RWPE2 (cell line): Measurements from ENCODE around the gene SLC5A11.

Experiments
- ATAC-seq: fragments of 200-7000 bp; cut with Tn5 transposase; 3 replicates; pipeline ENCODE4 v1.9.1; 2021; ENCODE audit warnings: low read depth
- DNase-seq: peaks from one replicate; pipeline ENCODE4 v3.0.0-alpha.2; 2020; ENCODE audit warnings: low spot score
- H3K27ac ChIP-seq: fragments of 450-650 bp; 2 replicates; pipeline ENCODE4 v1.5.1; 2017; ENCODE audit warnings: mild to moderate bottlenecking; ENCODE audit not compliant: poor library complexity, severe bottlenecking
- H3K27me3 ChIP-seq: fragments of 250-450 bp; sonication (Bioruptor Pico); 2 replicates; pipeline ENCODE4 v1.5.1; 2021; ENCODE audit warnings: mild to moderate bottlenecking, moderate library complexity; ENCODE audit not compliant: insufficient read depth, poor library complexity, severe bottlenecking
- H3K36me3 ChIP-seq: fragments of 250-450 bp; sonication (Bioruptor Pico); 2 replicates; pipeline ENCODE4 v1.5.1; 2020; ENCODE audit warnings: low read depth, mild to moderate bottlenecking, moderate library complexity
- H3K4me1 ChIP-seq: fragments of 250-450 bp; sonication (Bioruptor Pico); 2 replicates; pipeline ENCODE4 v1.5.1; 2021; ENCODE audit warnings: mild to moderate bottlenecking, moderate library complexity; ENCODE audit not compliant: insufficient read depth, poor library complexity, severe bottlenecking
- H3K4me3 ChIP-seq: fragments of 250-450 bp; sonication (Bioruptor Pico); 2 replicates; pipeline ENCODE4 v1.5.1; 2021; ENCODE audit warnings: mild to moderate bottlenecking, moderate library complexity; ENCODE audit not compliant: severe bottlenecking
- H3K9me3 ChIP-seq: fragments of 250-450 bp; sonication (Bioruptor Pico); 2 replicates; pipeline ENCODE4 v1.5.1; 2021; ENCODE audit warnings: mild to moderate bottlenecking, moderate library complexity; ENCODE audit not compliant: severe bottlenecking
- CTCF ChIP-seq: fragments of 450-650 bp; IDR thresholded peaks from one replicate; pipeline ENCODE4 v1.5.1; 2017; ENCODE audit warnings: mild to moderate bottlenecking, moderate library complexity; ENCODE audit not compliant: poor library complexity, severe bottlenecking

SLC5A11 gene

GRCh38 chr16:24826096-24826690 is 19.6 kb upstream of the SLC5A11 start:
- Histone ChIP-seq H3K27ac (no peak overlapping the region), H3K27me3 (no peaks in the 10 kb centered on the region), H3K4me3 (no peak overlapping the region), H3K4me1 (no peaks in the 10 kb centered on the region), H3K36me3 (peaks cover 41% of the 10 kb centered on the region), H3K9me3 (no peaks in the 10 kb centered on the region)
- ATAC-seq, result no peak
- TF ChIP-seq CTCF, result no peak
- no peak for DNase-seq

- H3K4me1 ChIP-seq, result no peaks in the 10 kb centered on the region
- no peak overlapping the region for H3K4me3 ChIP-seq
- H3K27me3 ChIP-seq, result no peaks in the 10 kb centered on the region
- peaks cover 33% of the 10 kb centered on the region for H3K36me3 ChIP-seq
- ATAC-seq (no peak), DNase-seq (no peak)
- no peaks in the 10 kb centered on the region for H3K9me3 ChIP-seq
- H3K27ac ChIP-seq, result no peak overlapping the region
- TF ChIP-seq CTCF, result no peak
Observed at GRCh38 chr16:24826817-24827566, 18.8 kb upstream of the SLC5A11 start.

- Histone ChIP-seq H3K27me3 (no peaks in the 10 kb centered on the region), H3K4me3 (no peak overlapping the region), H3K4me1 (no peaks in the 10 kb centered on the region), H3K36me3 (peaks cover 20% of the 10 kb centered on the region), H3K27ac (no peak overlapping the region), H3K9me3 (no peaks in the 10 kb centered on the region)
- ATAC-seq (peak; percentile 13; the same call in 1 of the 3 replicates), DNase-seq (no peak)
- no peak for TF ChIP-seq CTCF
Observed at GRCh38 chr16:24829153-24829552, 16.6 kb upstream of the SLC5A11 start.

GRCh38 chr16:24833352-24833751 is 12.4 kb upstream of the SLC5A11 start:
- Histone ChIP-seq H3K27me3 (no peaks in the 10 kb centered on the region), H3K9me3 (no peaks in the 10 kb centered on the region), H3K36me3 (no peaks in the 10 kb centered on the region), H3K27ac (no peak overlapping the region), H3K4me3 (no peak overlapping the region), H3K4me1 (no peaks in the 10 kb centered on the region)
- DNase-seq, result no peak
- no peak for TF ChIP-seq CTCF
- no peak for ATAC-seq
